ENCODE results near the gene KLHDC10. TPM values are rescaled to one million over a fixed set of nuclear protein-coding genes. Genes with fewer than 3 reads are reported as not detected.

KLHDC10 gene
- total and polyA plus RNA-seq, 2 experiments from 2014 or later, result 5.5 to 14.7 TPM

- no peak overlapping the region for H3K4me3 Mint-ChIP-seq
- Histone ChIP-seq H3K4me2 (no peak overlapping the region), H2AFZ (no peak overlapping the region), H3K27me3 (ENCODE audit: insufficient read depth) (no peaks in the 10 kb centered on the region), H3K4me1 (ENCODE audit: insufficient read depth) (no peaks in the 10 kb centered on the region), H3K27ac (ENCODE audit: low read depth) (no peak overlapping the region), H3K36me3 (ENCODE audit: insufficient read depth) (no peaks in the 10 kb centered on the region), H3K4me3 (no peak overlapping the region), H4K20me1 (replicated peaks; ENCODE audit: insufficient read depth) (peaks cover 10% of the 10 kb centered on the region), H3K9me2 (ENCODE audit: insufficient read depth) (no peaks in the 10 kb centered on the region), H3F3A (replicated peaks; ENCODE audit: low read depth) (no peaks in the 10 kb centered on the region), H3K79me2 (replicated peaks; ENCODE audit: insufficient read depth) (peaks cover 75% of the 10 kb centered on the region)
- no peak for TF ChIP-seq POLR2AphosphoS5 (IDR thresholded peaks at IDR 0.05; ENCODE audit: low read depth)
- TF ChIP-seq ETS1 (IDR thresholded peaks at IDR 0.05), result no peak
- TF ChIP-seq JUNB (IDR thresholded peaks at IDR 0.05; ENCODE audit: unreplicated experiment), result no peak
- no peak for TF ChIP-seq EZH2 (IDR thresholded peaks at IDR 0.05; ENCODE audit: low read depth, unreplicated experiment)
- no peak for TF ChIP-seq ZNF462 (CRISPR knock-in tag; IDR thresholded peaks at IDR 0.05)
- TF ChIP-seq REST (IDR thresholded peaks at IDR 0.05; ENCODE audit: unreplicated experiment), result no peak
- no peak for TF ChIP-seq CREB1 (CRISPR knock-in tag; IDR thresholded peaks at IDR 0.05; ENCODE audit: low read depth)
- TF ChIP-seq EZH2phosphoT487 (IDR thresholded peaks at IDR 0.05; ENCODE audit: unreplicated experiment), result no peak
- TF ChIP-seq NANOG (IDR thresholded peaks at IDR 0.05; ENCODE audit: borderline replicate concordance), result no peak
- no peak for TF ChIP-seq ZNF114 (CRISPR knock-in tag; IDR thresholded peaks at IDR 0.05)
- TF ChIP-seq ZNF331 (CRISPR knock-in tag; IDR thresholded peaks at IDR 0.05; ENCODE audit: low read depth), result no peak
- no peak for TF ChIP-seq STAT1 (IDR thresholded peaks at IDR 0.05; ENCODE audit: unreplicated experiment)
- no peak for TF ChIP-seq CTCF (conservative IDR thresholded peaks at IDR 0.05; ENCODE audit: low read depth in 2 of 2)
- H3K4me1 Mint-ChIP-seq, result peaks cover 5% of the 10 kb centered on the region
- no peak overlapping the region for H3K27ac Mint-ChIP-seq
- peaks cover 3% of the 10 kb centered on the region; the same call in 2 of the 3 replicates for H3K36me3 Mint-ChIP-seq (ENCODE audit: low read depth)
- no peaks in the 10 kb centered on the region for H3K27me3 Mint-ChIP-seq (ENCODE audit: insufficient read depth, low read depth, poor library complexity)
- ATAC-seq, result no peak
- H3K9me3 Mint-ChIP-seq, result no peaks in the 10 kb centered on the region
- DNase-seq (ENCODE audit: low spot score), result no peak
Observed at GRCh38 chr7:130087364-130087763, 17.0 kb downstream of the KLHDC10 start.
